Measurements from ENCODE around the gene UBN1. TPM values are rescaled to one million over a fixed set of nuclear protein-coding genes. Genes with fewer than 3 reads are reported as not detected.

The UBN1 gene
- total RNA-seq, 3 donors from 2014 or later: 38.2 to 44.6 (median 42.2) TPM

DNA sequence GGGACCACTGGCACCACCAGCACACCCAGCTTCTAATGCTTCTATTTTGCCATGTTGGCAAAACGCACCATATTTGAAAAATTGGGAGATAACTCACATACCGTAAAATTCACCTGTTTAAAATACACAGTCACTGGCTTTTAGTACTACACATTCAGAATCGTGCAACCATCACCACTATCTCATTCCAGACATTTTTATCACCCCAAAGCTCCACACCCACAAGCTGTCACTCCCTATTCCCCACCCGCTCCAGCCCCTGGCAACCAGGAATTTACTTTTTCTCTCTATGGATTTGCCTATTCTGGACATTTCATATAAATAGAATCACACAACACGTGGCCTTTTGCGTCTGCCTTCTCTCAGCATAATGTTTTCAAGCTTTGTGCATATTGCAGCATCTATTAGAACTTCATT, 64.7 kb downstream of the UBN1 start:
- Mint-ChIP-seq H3K4me3 (no peak overlapping the region), H3K9me3 (no peaks in the 10 kb centered on the region)

DNA sequence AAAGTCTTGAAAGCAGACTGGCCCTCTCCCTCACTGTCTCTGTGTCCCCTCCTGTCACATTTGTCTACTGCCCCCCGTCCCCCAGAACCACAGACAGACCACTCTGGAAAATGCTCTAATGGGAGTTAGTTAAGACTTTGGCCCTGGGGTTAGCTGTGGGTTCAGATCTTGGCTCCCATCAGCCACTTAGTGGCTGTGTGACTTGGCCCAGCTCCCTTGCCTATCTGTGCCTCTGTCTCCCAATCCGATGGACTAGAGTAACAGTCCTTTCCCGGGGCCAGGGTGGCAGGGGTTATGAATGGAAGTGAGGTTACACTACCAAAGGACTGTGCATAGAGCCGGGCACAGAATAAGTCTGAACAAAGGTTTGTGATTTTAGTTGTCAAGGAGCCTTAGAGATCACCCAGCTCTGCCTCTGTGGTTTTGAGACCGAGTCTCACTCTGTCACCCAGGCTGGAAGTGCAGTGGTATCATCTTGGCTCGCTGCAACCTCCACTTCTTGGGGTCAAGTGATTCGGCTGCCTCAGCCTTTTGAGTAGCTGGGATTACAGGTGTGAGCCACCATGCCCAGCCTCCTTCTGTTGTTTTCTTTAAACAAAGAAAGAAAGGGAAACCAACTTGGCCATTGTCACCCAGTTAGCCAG, 66.0 kb downstream of the UBN1 start:
- ATAC-seq: no peak
- no peaks in the 10 kb centered on the region for H3K9me3 Mint-ChIP-seq
- no peaks in the 10 kb centered on the region for H3K36me3 Mint-ChIP-seq (ENCODE audit: insufficient read depth)

More for the DNA sequence above, 64.7 kb downstream of the UBN1 start:
- DNase-seq (no peak), ATAC-seq (no peak)
- Mint-ChIP-seq H3K27me3 (ENCODE audit: low read depth) (peaks cover 4% of the 10 kb centered on the region), H3K36me3 (ENCODE audit: insufficient read depth) (no peaks in the 10 kb centered on the region), H3K4me1 (ENCODE audit: low read depth) (no peaks in the 10 kb centered on the region)

DNA sequence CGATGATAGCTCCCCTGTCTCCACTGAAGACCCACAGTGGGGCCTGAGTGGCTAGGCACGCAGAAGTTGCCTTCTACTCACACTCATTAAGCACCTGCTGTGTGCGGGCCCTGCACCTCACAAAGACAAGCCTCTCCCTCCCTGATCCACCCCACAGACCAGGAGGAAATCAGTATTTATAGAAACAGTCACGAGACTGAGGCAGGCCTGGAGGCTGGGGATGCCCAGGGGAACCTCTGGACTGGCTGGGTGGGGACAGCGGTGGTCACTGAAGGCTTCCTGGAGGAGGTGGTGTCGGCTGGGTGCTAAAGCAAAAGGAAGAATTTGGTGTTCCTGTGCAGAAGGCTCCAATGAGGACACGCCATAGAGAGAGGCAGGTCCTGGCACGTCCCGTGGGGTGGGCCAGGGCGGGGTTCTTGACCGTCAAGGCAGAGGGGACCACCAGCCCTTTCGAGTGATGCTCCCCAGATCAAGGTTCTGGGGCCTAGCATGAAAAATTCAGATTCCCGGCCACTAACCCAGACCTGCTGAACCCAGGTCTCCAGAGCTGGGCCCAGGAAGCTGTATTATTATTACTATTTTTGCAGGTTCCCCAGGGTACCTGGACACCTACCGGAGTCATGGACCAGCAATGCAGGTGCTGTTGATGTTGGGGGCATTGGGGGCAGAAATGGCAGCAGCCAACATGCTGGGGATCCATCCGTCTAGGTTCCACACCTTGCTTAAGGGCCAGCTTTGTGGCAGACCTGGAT, 66.7 kb downstream of the UBN1 start:
- no peak for DNase-seq
- Mint-ChIP-seq H3K4me1 (ENCODE audit: low read depth) (no peaks in the 10 kb centered on the region), H3K9me3 (no peaks in the 10 kb centered on the region), H3K36me3 (ENCODE audit: insufficient read depth) (no peaks in the 10 kb centered on the region), H3K4me3 (no peak overlapping the region), H3K27me3 (ENCODE audit: low read depth) (peaks cover 10% of the 10 kb centered on the region)
- ATAC-seq: no peak

More for the DNA sequence above, 66.0 kb downstream of the UBN1 start:
- no peaks in the 10 kb centered on the region for H3K4me1 Mint-ChIP-seq (ENCODE audit: low read depth)
- no peak overlapping the region for H3K4me3 Mint-ChIP-seq
- H3K27me3 Mint-ChIP-seq (ENCODE audit: low read depth): peaks cover 10% of the 10 kb centered on the region
- DNase-seq: no peak

DNA sequence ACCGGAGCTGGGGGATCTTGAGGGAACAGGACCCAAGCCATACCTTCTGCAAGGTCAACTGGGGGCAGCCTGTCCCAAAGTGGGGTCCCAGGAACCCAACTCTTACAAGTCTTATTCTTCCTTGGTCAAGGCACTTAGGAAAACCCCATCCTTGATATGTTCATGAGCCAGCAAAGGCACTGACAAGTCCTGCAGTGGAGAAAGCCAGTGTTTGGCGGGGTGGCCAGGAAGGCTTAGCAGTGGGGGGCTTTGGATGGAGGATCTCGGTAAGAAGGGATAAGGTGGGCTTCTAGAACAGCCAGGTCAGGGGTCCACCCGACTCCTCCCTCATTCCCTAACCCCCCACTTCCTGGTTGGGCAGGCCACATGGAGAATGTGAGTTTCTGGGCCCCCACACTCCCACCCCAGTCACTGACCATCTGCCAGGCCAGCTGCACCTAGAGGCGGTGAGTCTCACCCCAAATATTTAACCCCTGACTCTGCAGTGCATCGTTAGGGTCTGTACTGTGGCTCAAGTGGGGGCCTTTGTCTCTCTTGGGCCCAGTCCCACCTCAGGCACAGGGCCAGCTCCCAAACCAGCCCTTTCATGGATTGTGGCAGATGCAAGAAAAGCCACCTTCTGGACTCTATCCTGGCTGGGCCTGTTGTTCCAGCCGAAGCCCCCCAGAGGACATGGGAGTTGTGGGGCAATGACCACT, 67.4 kb downstream of the UBN1 start:
- no peaks in the 10 kb centered on the region for H3K9me3 Mint-ChIP-seq
- no peaks in the 10 kb centered on the region for H3K36me3 Mint-ChIP-seq (ENCODE audit: insufficient read depth)
- ATAC-seq: no peak
- H3K4me1 Mint-ChIP-seq (ENCODE audit: low read depth): no peaks in the 10 kb centered on the region
- no peak overlapping the region for H3K4me3 Mint-ChIP-seq
- DNase-seq: no peak
- peaks cover 10% of the 10 kb centered on the region for H3K27me3 Mint-ChIP-seq (ENCODE audit: low read depth)

DNA sequence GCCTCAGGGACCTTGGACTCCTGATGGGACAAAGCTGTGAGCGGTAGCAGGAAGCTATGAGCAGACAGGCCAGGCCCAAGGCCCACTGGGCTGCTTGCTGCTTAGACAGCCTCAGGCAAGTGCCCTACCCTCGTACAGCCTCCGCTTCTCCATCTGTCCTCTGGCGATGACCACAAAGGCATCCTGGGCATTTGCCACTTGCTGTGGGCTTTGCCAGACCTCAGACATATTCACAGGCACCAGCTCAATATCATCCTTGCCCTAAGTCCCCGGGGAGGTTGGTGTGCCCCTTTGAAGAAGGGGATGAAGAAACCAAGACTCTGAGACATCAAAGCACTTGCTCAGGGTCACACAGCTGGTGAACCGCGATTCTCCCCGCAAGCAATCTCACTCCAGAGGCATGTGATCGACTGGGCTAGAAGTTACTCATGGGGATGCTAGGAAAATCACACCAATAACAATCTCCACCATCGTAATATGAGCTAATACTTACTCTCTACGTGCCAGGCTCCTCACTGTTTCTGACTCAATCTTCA, 68.0 kb downstream of the UBN1 start:
- DNase-seq (no peak), ATAC-seq (no peak)
- no peak overlapping the region for H3K4me3 Mint-ChIP-seq
- no peaks in the 10 kb centered on the region for H3K36me3 Mint-ChIP-seq (ENCODE audit: insufficient read depth)
- peaks cover 10% of the 10 kb centered on the region for H3K27me3 Mint-ChIP-seq (ENCODE audit: low read depth)
- no peaks in the 10 kb centered on the region for H3K4me1 Mint-ChIP-seq (ENCODE audit: low read depth)
- H3K9me3 Mint-ChIP-seq: no peaks in the 10 kb centered on the region

DNA sequence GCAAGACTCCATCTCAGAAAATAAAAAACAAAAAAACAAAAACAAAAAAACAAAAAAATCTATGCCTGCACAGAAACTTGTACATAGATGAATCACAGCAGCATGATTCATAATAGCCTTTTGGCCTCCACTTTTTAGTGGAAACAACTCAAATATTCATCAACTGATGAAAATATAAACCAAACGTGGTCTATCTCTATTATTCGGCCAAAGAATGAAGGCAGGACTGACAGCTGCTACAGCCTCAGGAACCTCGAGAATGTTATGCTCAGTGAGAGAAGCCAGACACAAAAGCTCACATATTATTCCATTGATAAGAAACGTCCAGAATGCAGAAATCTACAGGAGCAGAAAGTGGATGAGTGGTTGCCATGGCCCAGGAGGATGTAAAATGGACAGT, 69.8 kb downstream of the UBN1 start:
- DNase-seq: no peak
- Mint-ChIP-seq H3K9me3 (no peaks in the 10 kb centered on the region), H3K27me3 (ENCODE audit: low read depth) (peaks cover 7% of the 10 kb centered on the region), H3K4me3 (no peak overlapping the region), H3K4me1 (ENCODE audit: low read depth) (no peaks in the 10 kb centered on the region), H3K36me3 (ENCODE audit: insufficient read depth) (no peaks in the 10 kb centered on the region)
- no peak for ATAC-seq

DNA sequence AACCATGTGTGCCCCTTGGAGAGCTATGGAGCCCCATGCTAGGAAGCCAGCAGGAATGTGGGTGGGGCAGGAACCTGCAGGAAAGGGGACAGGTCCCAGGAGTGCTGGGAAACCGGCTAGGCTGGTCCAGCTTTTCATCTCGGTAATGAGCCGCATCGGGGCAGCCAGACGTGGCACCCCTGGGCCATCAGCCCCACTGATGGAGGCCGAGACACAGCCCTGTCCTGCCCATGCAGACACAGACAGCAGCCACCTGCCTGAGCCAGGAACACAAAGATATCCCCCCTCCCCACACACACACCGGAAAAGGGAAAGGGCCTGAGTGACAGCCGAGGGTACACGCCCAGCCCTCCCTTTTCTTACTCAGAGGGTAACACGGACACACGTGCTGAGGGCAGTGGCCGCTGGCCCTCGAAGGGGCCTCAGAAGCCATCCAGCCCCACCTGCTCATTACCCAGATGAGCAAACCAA, 71.5 kb downstream of the UBN1 start:
- Mint-ChIP-seq H3K36me3 (ENCODE audit: insufficient read depth) (no peaks in the 10 kb centered on the region), H3K4me3 (no peak overlapping the region), H3K4me1 (ENCODE audit: low read depth) (no peaks in the 10 kb centered on the region), H3K27me3 (ENCODE audit: low read depth) (peaks cover 15% of the 10 kb centered on the region), H3K9me3 (no peaks in the 10 kb centered on the region)
- no peak for ATAC-seq
- no peak for DNase-seq

DNA sequence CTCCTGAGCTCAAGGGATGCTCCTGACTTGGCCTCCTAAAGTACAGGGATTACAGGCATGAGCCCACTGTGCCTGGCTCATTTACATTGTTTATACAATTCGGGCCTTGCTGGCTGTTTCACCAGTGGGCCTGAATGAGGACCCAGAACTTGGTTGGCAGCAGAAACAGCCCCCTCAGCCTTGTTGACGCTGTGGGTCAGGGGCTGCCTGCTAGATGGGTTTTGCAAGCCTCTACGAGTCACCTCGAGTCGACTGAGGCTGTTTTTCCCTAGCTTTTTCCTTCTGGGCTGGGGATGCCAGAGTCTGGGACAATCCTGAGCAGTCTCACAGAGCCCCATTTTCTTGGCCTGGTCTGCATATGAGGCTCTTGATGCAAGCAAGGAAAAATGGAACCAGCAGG, 73.5 kb downstream of the UBN1 start:
- peaks cover 24% of the 10 kb centered on the region for H3K27me3 Mint-ChIP-seq (ENCODE audit: low read depth)
- no peaks in the 10 kb centered on the region for H3K4me1 Mint-ChIP-seq (ENCODE audit: low read depth)
- peaks cover 2% of the 10 kb centered on the region for H3K9me3 Mint-ChIP-seq
- ATAC-seq (no peak), DNase-seq (no peak)
- no peak overlapping the region for H3K4me3 Mint-ChIP-seq
- no peaks in the 10 kb centered on the region for H3K36me3 Mint-ChIP-seq (ENCODE audit: insufficient read depth)

DNA sequence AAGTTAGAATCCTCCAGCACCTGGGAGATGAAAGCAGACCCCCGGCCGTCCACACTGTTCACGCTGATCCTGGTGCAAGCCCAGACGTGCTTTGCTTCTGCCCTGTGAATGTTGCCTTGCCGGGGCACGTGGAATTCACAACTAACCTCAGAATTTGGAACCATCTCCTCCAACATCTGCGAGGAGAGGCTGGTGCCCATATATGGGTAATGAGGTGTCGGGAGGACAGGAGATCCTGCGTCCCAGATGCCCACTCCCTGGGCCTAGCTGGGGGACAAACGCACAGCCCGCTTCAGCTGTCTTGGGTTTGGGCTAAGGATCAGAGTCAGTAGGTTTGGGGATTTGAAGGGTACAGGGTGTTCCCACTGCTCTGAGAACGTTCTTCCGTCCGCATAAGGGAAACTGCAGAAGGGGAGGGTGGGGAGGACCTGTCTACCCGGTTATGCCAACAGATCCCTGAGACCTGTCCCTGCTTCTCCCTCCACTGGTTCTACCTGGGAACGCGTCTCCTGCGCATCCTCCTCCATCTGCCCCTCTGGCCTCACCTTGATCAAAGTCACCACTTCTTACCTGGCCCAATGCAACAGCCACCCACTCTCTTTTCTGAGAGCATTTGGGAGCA, 75.6 kb downstream of the UBN1 start:
- no peaks in the 10 kb centered on the region for H3K4me1 Mint-ChIP-seq (ENCODE audit: low read depth)
- DNase-seq (no peak), ATAC-seq (no peak)
- H3K36me3 Mint-ChIP-seq (ENCODE audit: insufficient read depth): no peaks in the 10 kb centered on the region
- H3K4me3 Mint-ChIP-seq: no peak overlapping the region
- H3K27me3 Mint-ChIP-seq (ENCODE audit: low read depth): peaks cover 20% of the 10 kb centered on the region
- H3K9me3 Mint-ChIP-seq: peaks cover 15% of the 10 kb centered on the region

DNA sequence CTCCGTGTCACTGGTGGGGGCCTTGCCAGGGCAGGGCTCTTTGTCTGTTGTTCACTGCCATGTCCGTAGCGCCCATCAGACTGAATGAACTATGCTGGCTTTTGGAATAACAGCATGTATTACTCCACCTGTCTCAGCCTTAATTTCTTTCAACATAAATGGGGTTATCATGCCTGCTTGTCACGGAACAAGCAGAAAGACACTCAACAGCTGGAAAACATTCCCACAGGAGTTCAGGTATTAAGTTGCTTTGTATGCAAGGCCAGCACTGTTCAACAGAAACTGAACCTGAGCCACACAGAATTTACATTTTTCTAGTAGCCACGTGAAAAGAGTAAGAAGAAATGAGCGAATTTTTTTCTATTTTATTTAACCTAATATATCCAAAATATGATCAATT, 76.6 kb downstream of the UBN1 start:
- H3K4me3 Mint-ChIP-seq: no peak overlapping the region
- H3K9me3 Mint-ChIP-seq: peaks cover 15% of the 10 kb centered on the region
- no peaks in the 10 kb centered on the region for H3K4me1 Mint-ChIP-seq (ENCODE audit: low read depth)
- DNase-seq (no peak), ATAC-seq (no peak)
- H3K36me3 Mint-ChIP-seq (ENCODE audit: insufficient read depth): no peaks in the 10 kb centered on the region
- peaks cover 18% of the 10 kb centered on the region for H3K27me3 Mint-ChIP-seq (ENCODE audit: low read depth)

DNA sequence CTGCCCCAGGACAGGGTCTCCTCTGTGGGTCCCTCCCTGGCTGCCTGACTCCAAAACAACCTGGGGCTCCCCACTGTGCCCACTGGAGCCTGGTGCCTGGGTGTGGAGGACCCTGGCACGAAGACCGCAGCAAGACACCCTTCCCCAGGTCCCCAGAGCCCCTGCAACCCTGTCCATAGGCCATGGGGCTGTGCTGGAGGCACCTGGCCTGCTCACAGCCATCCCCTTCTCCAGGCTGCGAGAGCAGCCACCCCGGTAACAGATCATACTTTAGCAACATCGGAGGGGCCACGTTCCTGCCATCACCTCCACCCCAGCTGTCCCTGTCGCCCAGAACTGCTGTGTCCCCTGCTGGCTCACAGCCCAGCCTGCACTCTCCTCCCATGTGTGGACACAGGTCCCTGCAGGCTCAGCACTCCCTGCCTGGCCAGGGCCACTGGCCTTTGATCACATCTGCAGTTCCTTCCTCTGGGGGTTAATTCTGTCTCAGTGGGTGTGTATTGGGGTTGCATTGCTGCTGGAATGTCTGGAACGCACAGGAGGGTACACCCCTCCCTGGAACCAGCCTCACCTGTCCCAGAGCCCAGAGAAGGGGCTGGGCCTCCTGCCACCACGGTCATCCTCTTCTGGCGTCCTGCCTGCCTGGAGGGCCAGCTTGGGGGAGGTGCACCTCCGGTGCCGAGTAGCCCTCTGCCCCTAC, 77.5 kb downstream of the UBN1 start:
- H3K9me3 Mint-ChIP-seq: peaks cover 15% of the 10 kb centered on the region
- no peak overlapping the region for H3K4me3 Mint-ChIP-seq
- DNase-seq: no peak
- no peak for ATAC-seq
- peaks cover 18% of the 10 kb centered on the region for H3K27me3 Mint-ChIP-seq (ENCODE audit: low read depth)
- no peaks in the 10 kb centered on the region for H3K36me3 Mint-ChIP-seq (ENCODE audit: insufficient read depth)
- H3K4me1 Mint-ChIP-seq (ENCODE audit: low read depth): no peaks in the 10 kb centered on the region

DNA sequence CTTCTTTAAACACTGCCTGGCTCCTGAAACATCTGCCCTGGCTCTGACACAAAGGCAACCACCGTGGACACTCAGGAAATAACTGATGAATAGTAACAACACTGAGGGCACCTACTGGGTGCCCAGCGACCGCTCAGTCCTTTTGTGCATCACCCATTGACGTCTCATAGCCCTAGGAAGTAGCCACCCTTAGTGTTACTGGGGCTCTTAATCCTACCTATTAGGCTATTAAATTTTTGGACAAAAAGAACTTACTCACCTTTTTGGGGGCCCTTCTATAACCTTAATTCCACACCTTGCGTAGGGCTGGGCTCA, 78.0 kb downstream of the UBN1 start:
- DNase-seq (no peak), ATAC-seq (no peak)
- no peak overlapping the region for H3K4me3 Mint-ChIP-seq
- H3K4me1 Mint-ChIP-seq (ENCODE audit: low read depth): no peaks in the 10 kb centered on the region
- peaks cover 15% of the 10 kb centered on the region for H3K9me3 Mint-ChIP-seq
- H3K36me3 Mint-ChIP-seq (ENCODE audit: insufficient read depth): no peaks in the 10 kb centered on the region
- H3K27me3 Mint-ChIP-seq (ENCODE audit: low read depth): peaks cover 18% of the 10 kb centered on the region

DNA sequence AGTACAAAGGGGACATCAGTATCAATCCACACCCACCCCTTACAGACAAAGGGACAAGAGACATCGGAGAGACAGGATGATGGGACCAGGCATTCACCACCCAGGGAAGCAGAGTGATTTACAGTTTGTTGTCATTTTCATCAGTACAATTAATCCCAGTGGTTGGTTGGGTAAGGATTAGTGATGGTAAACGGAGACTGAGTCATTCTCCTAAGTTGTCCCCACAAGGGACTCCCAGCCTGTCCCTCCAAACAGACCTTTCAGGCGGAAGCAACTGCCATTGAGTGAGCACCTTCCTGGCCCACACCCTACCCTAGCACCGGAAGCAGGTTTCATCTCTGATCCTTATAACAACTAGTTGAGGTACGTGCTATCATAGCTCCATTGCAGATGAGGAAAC, 78.5 kb downstream of the UBN1 start:
- Mint-ChIP-seq H3K36me3 (ENCODE audit: insufficient read depth) (no peaks in the 10 kb centered on the region), H3K9me3 (peaks cover 15% of the 10 kb centered on the region), H3K4me3 (no peak overlapping the region), H3K4me1 (ENCODE audit: low read depth) (no peaks in the 10 kb centered on the region), H3K27me3 (ENCODE audit: low read depth) (peaks cover 20% of the 10 kb centered on the region)
- ATAC-seq: no peak
- DNase-seq: no peak

DNA sequence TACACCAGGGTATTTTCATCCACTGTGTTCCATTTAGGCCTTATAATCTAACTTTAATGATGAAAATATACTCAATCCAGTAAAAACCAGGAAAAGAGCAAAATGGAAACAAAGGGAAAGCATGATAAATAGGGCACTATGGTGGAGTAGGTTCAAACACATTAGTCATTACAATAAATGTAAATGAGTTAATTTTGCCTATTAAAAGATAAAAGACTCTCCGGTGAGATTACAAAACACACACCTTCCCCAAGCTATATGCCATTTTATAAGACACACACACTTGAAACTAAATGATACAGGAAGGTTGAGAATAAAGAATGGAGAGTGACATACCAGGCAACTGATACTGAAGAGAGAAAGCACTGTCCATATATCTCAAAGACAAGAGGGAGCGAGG, 79.6 kb downstream of the UBN1 start:
- Mint-ChIP-seq H3K4me3 (no peak overlapping the region), H3K4me1 (ENCODE audit: low read depth) (no peaks in the 10 kb centered on the region), H3K9me3 (peaks cover 15% of the 10 kb centered on the region), H3K27me3 (ENCODE audit: low read depth) (peaks cover 18% of the 10 kb centered on the region), H3K36me3 (ENCODE audit: insufficient read depth) (no peaks in the 10 kb centered on the region)
- DNase-seq (no peak), ATAC-seq (no peak)

Data from activated T-cell treated with anti-CD3 and anti-CD28 coated beads, Interleukin-2, amount 50 U/mL, for 4 hours (primary cell).